Testis (tissue), 2 donors: ENCODE measurements around the gene CNN1.

Experiments
- CTCF ChIP-seq, 3 experiments: fragments of 450-650 bp in 2 of 3; fragments of 200-600 bp in 1 of 3; sonication (generic) in 1 of 3; IDR thresholded peaks; one replicate each; pipeline ENCODE4 v1.5.1; 2016 to 2019; ENCODE audit warnings: antibody characterized with exemption in 3 of 3, mild to moderate bottlenecking in 2 of 3, moderate library complexity in 1 of 3
- POLR2A ChIP-seq: fragments of 450-650 bp; IDR thresholded peaks from one replicate; pipeline ENCODE4 v1.6.1; 2017; ENCODE audit warnings: antibody characterized with exemption, mild to moderate bottlenecking, moderate library complexity

- no peak for TF ChIP-seq CTCF (IDR thresholded peaks at IDR 0.05)
- no peak for TF ChIP-seq POLR2A
Observed at GRCh38 chr19:11596156-11596555, 57.5 kb downstream of the CNN1 start.
